Measurements from ENCODE around the gene NAA80. TPM values are rescaled to one million over a fixed set of nuclear protein-coding genes. Genes with fewer than 3 reads are reported as not detected.

The NAA80 gene, protein sequence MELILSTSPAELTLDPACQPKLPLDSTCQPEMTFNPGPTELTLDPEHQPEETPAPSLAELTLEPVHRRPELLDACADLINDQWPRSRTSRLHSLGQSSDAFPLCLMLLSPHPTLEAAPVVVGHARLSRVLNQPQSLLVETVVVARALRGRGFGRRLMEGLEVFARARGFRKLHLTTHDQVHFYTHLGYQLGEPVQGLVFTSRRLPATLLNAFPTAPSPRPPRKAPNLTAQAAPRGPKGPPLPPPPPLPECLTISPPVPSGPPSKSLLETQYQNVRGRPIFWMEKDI
- total RNA-seq = 6.6 and 9.6 TPM in 2 replicates

DNA sequence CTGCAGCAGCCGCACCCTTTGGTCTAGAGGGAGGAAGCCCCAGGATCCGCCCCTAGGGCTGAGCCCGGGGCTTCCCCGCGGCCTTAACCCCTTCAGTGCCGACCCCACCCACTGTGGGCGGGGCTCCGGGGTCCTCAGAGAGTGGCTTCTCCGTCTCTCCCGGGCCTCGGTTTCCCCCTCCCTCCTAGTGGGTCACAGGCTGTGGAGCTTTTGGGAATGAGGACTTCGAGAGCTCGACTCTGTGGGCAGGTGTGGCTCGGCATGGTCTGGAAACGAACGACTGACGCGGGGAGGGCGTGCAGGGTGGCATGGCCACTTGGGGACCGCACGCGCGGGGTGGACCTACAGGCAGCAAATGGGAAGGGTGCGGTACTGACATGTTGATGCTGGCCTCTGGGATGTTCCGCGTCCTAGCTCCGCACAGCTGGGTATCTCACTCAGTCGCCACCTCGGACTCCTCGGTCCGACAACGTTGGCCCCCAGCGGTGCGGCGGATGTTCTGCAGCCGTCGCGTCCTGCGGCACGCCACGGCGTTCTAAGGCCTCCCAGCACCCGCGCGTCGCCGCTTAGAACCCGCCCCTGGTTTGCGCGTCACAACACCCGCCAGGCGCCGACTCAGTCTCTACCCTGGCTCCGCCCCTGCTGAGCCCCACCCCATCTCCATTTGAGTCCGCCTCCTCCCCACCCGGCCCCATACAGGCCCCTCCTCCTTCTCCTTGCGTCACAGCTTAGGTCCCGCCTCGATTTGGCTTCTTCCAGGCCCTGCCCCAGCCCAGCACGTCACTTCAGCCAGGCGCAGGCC, at the start of gene NAA80, which contains the start of gene HYAL3:
TSS of gene NAA80 (minus strand) at position 570 of the 802 bp plus-strand sequence. CDS start 1,942 bp downstream, outside the sequence.
TSS of gene HYAL3 (minus strand) at position 570 of the 802 bp plus-strand sequence. CDS start 3,803 bp downstream, outside the sequence.

GRCh38 chr3:50345586-50346234, 46.5 kb upstream of the NAA80 start, which contains the start of gene ZMYND10:
Gene ZMYND10, minus strand, starts transcription at chr3:50345732. Its CDS starts 153 bp downstream, at chr3:50345579.

GRCh38 chr3:50340448-50341329, 41.5 kb upstream of the NAA80 start, which contains the start of gene RASSF1:
Gene RASSF1, minus strand, starts transcription at chr3:50340836. Its CDS starts 31 bp downstream, at chr3:50340805.

GRCh38 chr3:50327943-50328691, 28.9 kb upstream of the NAA80 start, which contains the start of gene TUSC2:
Gene TUSC2, minus strand, starts transcription at chr3:50328223. Its CDS starts 124 bp downstream, at chr3:50328099.

DNA sequence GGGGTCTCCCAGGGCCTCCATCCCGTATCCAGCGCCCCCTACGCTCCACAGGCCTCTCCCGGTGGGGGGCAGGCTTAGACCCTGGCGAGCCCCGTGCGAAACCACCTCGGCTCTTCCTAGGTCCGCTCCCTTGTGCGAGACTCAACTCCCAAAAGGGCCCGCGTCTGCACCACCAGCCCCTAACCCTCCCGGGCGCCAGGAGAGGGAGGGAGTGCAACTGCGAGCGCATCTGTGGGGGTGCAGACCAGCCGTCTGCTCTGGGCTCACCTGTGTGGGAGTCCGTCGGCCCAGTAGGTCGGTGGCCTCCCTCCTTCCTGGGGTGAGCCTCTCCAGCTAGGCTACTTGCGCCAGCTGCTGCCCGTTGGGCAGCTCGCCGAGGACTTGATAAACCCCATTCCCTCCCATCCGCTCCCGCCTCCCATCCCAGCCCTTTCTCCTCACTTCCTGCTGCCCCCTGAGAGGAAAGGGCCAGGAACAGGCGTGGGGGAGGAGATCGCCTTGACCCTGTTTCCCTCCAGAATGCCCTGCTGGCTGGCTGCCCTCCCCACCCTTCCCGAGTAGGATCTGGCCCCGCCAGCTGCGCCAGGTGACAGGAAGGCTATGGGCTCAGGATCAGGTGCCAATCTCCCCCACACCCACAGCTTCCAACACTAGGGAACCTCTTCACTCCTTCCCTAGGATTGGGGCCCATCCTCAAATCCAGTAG, 23.3 kb upstream of the NAA80 start, which contains the start of gene HYAL2:
TSS of gene HYAL2 (minus strand) at position 360 of the 706 bp plus-strand sequence. CDS start 2,256 bp downstream, outside the sequence.

DNA sequence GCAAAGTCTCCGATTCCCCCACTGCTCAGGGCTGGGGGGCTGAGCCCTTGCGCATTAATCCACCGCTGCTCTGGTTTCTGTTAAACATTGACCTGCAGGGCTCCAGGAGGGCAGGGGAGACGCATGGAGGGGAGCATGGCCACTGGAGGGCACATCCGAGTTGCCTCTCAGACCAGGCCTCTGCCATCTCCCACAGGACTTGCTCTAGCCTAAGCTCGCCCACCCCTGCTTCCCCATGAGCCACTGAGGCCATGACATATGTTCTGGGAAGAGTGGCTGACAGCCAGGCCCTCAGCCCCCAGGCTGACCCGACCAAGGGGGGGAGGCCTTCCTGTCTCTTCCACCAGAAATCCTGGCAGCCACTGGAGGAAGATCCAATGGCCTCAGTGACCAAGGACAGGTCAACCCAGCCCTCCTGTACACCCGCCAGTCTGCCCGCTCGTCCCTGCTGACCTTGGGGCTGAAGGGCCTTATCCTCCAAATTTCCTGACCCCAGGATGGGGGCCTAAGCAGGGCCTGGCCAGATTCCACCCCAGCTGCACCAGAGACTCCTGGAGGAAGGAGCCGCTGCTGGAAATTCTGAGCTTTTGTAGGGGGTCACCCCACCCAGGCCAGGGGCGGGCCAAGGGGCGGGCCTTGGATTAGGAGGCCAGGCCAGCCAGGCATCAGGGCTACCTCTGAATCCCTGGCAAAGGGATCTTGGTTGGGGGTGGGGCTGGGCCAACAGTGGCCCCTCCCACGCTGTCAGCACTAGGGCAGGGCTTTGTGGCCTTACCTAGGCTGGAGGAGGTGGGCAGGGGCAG, 4.0 kb upstream of the NAA80 start, which contains the start of gene HYAL1:
TSS of gene HYAL1 (minus strand) at position 562 of the 803 bp plus-strand sequence. CDS start 618 bp downstream, outside the sequence.

GRCh38 chr3:50292159-50293078, 6.8 kb downstream of the NAA80 start, which contains the start of gene IFRD2:
Gene IFRD2, minus strand, starts transcription at chr3:50292429. Its CDS starts 155 bp downstream, at chr3:50292274.

DNA sequence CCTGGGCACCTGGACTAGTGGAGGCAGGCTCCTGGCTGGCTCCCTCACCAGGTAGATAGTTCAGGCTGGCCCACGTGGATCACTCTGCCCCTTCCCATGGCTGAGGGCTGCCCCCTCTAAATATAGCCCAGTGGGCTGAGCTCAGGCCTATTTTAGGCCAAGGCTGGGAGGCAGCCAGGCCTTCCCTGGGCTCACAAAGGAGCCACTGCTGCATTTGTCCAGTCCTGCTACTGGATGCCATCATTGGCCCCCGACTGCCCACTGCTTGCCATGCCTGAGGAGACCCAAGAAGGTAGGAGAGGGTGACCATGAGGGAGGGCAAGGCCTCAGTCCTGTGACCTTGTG, 20.4 kb downstream of the NAA80 start, which contains the start of gene LSMEM2:
TSS of gene LSMEM2 (plus strand) at position 208 of the 345 bp plus-strand sequence. CDS start at position 235, 27 bp downstream.

DNA sequence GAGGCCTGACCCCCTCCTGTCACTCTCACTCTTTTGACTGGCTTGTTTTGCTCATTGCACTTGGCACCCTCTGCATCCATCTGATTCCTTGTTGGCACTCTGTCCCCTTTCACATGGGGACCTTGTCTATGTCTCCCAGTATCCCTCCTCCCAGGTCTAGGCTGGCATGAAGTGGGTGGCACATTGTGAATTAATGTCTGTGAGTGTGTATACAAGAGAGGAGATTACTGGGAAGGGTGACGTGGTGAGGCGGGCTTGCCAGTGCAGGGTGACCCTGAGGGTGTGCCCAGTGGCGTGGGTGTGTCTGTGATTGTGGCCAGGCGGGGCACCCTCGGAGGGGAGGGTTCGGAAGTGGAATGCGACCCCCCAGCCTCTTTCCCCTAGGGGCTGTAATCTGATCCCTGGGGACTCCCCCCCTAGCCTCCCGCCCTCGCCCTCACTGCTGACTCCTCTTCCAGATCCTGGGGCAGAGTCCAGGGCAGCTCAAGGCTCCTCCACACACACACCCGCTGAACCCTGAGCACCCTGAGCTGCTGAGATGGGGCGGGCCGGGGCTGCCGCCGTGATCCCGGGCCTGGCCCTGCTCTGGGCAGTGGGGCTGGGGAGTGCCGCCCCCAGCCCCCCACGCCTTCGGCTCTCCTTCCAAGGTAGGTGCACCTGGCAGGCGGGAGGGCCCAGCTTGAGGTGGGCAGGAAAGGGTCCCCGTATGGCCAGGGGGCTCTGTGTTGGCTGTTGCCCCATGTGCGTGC, 30.3 kb downstream of the NAA80 start, which contains the start of gene SEMA3B:
TSS of gene SEMA3B (plus strand) at position 445 of the 749 bp plus-strand sequence. CDS start at position 539, 94 bp downstream.

Other genes with a start within 250 kb of the NAA80 start
- 118 and 167 TPM in 2 replicates for gene RBM5, start 210.5 kb downstream of the NAA80 start, total RNA-seq
- gene SEMA3F, start 144.1 kb downstream of the NAA80 start, total RNA-seq = under 0.01 and 0.43 TPM in 2 replicates
- not detected in 2 replicates for gene GNAT1, start 107.8 kb downstream of the NAA80 start, total RNA-seq
- not detected in 2 replicates for gene SLC38A3, start 94.1 kb downstream of the NAA80 start, total RNA-seq
- 306 and 400 TPM in 2 replicates for gene GNAI2, start 63.2 kb downstream of the NAA80 start, total RNA-seq
- gene SEMA3B, start 30.3 kb downstream of the NAA80 start, total RNA-seq = 3.0 and 25.4 TPM in 2 replicates
- gene LSMEM2, start 20.3 kb downstream of the NAA80 start, total RNA-seq = not detected in 2 replicates
- gene IFRD2, start 7.0 kb downstream of the NAA80 start, total RNA-seq = 74.6 and 130 TPM in 2 replicates
- gene HYAL3, start within 50 bp of the NAA80 start, total RNA-seq = 1.8 and 2.4 TPM in 2 replicates
- 1.1 TPM in 2 replicates for gene HYAL1, start 4.2 kb upstream of the NAA80 start, total RNA-seq
- gene HYAL2, start 23.3 kb upstream of the NAA80 start, total RNA-seq = 24.9 and 78.5 TPM in 2 replicates
- 24.5 and 28.3 TPM in 2 replicates for gene TUSC2, start 28.8 kb upstream of the NAA80 start, total RNA-seq
- 26.9 and 30.4 TPM in 2 replicates for gene RASSF1, start 41.4 kb upstream of the NAA80 start, total RNA-seq
- gene ZMYND10, start 46.3 kb upstream of the NAA80 start, total RNA-seq = 0.22 and 0.86 TPM in 2 replicates
- 17.9 and 27.3 TPM in 2 replicates for gene NPRL2, start 51.4 kb upstream of the NAA80 start, total RNA-seq
- gene CYB561D2, start 51.5 kb upstream of the NAA80 start, total RNA-seq = 27.6 and 38.1 TPM in 2 replicates
- gene TMEM115, start 60.1 kb upstream of the NAA80 start, total RNA-seq = 85.1 and 92.9 TPM in 2 replicates
- not detected in 2 replicates for gene CACNA2D2, start 204.2 kb upstream of the NAA80 start, total RNA-seq